Measurements from ENCODE around the gene PPP1R1C.
"Not testable (repeated sequence)": the region's sequence is repeated elsewhere in the genome, so short reads cannot be mapped to it uniquely, and the experiment has no call there.

PPP1R1C gene, protein sequence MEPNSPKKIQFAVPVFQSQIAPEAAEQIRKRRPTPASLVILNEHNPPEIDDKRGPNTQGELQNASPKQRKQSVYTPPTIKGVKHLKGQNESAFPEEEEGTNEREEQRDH

DNA sequence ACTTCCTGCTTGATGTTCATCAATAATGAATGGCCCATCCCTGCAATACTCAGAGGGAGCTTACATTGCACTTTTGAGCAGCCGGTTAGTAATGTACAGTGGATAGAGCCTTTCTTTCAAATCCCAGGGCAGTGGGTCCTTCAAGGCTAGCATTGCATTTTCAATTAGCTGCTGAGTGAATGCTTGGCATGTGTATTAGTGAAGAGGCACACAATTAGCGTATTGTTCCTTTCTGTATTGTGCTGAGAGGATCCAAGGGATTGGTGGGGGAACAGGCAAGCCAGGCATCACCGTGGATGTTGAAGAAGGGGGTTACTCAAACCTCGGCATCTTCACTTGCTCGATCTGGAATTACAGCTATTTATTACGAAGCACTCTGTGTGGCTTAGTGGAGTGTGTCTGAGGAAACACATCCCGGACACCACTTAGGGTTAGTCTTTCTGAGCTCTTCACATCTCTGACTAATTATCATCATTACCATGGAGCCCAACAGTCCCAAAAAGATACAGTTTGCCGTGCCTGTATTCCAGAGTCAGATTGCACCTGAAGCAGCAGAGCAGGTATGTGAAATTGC is at the start of gene PPP1R1C:
Gene PPP1R1C (plus strand): TSS at position 222 of the 574 bp plus-strand sequence. CDS start 258 bp downstream, at position 480.
- no peak for DNase-seq

DNA sequence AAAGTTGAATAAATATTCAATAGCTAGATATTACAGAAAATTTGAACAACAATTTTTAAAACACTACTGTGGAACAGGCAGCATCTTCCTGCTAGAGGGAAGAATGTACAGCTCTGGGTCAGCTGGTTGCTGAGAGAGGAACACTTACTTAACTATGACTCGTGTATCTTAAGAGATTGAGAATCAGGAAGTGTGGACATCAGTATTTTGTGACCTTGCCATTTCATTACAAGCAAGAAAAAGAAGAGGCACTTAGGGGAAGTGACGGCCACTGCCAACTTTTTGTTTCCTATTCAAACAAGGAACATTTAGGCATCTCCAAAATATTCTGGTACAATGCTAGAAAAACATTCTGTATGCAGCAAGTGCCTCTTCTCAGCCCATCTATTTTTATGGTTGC is 48.2 kb upstream of the PPP1R1C start:
- no peak for DNase-seq

DNA sequence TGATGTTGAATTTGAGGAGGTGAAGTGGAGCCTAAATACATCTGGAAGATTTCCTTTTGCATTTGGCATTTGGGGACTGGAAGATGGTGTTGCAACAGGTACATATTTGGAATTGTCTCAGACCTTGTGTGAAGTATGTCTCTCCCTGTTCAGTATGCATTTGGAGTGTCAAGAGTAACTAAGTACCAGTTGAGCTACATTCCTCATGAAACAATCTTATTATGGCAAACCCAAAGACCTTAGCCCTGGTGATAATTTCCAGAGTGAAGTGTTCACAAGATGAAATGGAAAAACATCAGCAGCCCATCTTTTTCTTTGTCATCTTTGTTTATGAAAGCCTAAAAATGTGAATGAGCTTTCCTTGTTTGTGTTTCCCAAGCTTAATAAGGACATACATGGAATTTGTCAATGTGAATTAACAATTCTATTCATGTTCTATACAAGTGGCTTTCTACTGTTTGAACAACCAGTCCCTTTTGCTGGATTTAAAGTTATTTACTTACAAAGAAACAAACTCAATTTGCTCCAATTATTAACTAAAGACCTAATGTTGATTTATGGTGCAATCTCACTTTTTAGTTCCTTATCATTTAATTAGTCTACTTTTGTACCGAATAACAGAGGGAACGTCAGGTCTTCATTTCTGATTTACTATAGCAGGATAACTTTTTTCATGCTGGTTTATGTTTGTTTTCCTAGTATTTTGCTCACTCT is 42.1 kb upstream of the PPP1R1C start:
- no peak for DNase-seq

DNA sequence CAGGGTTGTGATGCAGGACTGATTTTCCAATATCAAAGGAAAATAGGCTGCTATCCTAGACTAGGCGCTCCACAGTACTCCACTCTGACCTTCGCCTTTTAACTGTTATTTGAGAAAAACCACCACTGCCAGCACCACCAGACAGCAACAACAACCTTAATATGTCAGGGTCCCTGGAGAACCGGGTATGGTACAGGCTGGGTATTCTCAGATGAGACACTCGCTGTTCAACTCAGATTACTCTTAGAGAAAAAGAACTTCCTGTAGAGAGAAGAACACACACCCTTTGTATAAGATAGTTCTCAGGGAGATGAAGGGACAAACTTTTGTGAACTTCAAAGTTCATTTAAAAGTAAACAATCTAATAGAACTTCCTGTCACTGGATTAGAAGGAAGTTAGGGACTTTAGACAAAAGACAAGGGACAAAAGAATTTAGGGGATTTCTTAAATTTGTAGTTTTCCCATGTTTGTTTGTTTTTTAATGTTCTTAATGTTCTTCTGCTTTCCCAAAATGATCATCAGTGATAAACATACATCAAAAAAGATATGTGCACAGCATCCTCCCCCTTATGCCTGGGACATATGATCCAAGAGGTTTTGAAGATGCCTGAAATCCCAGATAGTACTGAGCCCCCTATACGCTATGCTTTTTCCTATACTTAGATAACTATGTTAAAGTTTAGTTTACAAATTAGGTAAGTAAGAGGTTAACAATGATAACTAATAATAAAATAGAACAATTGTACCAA is 41.3 kb upstream of the PPP1R1C start:
- no peak for DNase-seq

DNA sequence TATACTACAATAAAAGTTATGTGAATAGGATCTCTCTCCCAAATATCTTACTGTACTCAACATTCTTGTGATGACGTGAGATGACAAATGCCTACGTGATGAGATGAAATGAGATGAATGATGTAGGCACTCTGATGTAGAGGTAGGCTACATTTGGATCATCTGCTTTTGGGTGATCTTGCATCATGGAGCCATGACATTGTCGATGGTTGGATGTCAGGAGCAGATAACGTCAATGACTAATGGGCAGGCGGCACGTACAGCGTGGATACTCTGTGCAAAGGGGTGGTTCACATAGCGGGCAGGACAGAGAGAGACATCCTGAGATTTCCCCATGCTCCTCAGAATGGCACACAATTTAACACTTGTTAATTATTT is 40.8 kb upstream of the PPP1R1C start:
- DNase-seq: no peak

DNA sequence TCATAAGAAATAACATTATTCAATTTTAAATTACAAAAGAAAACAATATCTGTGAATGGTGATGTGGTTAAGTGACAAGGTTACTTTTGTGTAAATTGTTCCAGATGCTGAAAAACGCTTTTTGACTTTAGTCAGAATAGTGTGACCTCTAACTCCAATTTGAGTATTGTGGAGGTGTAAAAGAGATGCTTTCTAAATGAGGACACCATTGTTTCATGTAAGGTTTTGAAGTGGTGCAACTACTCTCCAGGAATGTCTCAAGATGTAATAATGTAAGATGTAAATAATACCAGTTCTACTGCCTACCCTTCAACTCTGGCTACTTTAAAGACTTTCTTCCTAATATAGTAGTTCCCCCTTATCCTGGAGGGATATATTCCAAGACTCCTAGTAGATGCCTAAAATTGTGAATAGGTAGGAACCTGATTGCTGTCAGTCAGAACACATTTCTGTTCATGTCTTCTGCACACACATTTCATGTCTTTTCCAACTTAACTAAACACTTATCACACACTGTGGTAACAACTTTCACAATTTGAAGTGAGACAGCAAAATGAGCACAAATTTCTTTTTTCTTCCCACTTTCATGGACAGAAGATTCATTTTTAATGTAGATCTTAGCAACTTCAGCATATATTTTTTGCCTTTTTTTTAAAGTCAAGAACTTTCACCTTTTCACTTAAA is 39.1 kb upstream of the PPP1R1C start:
- DNase-seq: no peak

DNA sequence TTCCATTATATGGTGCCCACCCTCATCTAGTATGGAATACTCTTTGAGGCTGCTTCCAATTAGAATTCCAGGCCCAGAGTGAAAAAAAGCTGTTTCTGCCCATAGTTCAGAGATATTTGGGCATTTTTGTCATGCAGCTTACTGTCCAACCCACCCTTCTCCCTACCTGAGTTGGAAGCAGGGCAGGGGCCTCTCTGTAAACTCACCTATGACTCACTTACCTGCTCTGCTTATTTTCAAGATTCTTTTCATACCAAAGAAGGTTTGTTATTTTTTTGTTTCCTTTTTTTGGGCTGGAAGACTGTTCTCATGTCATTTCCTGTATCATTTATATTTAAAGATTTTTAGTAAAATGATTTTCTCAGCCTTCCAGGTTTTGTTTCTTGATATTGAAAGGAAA is 38.4 kb upstream of the PPP1R1C start:
- DNase-seq: no peak

DNA sequence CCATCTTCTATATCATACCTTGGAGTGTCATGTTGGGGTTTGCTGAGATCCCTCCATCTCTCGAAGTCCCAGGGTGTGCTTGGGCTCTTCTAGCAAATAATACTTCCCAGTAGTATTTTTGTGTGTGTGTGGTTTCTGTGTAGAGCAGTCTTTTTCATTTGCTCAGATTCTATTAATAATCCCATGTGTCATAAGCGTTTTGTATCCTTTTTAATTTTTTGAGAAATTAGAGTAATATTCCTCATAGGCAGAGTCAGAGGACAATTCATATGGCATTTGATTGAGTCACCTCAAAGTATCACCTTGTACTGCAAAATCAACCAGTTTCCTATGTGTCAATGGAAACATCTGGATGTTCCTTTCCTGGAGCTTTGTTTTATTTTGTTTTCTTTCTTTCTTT is 37.4 kb upstream of the PPP1R1C start:
- DNase-seq: no peak

DNA sequence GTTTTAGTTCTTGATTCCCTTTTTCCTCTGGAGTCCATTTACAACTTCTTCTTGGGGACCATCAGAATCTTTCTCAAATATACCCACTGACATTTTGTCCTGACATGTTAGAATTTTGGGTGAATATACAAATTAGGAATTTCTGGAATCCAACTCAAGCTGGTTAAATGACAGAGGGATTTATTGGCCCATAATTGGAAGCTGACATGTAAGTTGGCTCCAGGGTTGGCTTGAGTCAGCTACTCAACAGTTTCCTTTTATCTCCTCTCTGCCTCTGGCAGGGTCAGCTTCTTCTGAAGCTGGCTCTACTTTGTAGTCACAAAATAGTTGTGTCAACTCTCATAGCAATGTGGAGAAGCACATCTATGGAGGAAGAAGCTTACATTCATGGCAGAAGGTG is 36.6 kb upstream of the PPP1R1C start:
- no peak for DNase-seq

DNA sequence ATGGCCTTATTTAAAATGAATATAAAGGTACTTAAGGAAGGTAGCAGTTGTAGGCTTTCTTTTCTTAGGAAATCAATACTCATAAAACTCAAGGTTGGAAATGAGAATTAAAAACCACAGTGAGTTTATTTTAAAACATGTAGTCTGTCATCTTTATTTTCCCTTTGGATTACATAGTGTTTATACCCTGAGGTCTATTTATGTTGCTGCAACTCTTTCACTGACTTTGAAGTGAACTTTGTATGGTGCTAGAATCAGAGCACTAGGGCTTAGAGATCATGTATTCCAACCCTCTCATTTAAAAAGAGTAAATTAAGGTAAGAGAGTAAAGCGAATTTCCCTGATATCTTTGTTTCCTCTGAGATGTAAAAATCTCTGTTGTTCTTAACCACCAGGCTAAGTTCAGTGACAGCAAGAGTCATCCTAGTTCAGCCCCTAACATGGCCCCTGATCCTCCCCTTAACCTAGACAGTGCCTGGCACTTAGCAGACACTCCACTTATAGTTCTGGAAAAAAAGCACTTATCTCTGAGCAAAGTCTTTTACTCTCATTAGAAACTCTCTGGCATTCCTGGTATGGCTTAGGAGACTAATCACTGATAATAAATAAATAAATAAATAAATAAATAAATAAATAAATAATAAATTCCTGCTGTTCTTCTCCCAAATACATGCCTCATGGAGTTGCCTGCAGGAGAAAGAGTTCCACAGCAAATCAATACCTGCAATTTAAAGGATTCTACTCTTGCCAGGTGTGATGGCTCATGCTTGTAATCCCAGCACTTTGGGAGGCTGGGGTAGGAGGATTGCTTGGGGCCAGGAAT is 33.0 kb upstream of the PPP1R1C start:
- DNase-seq: no peak

DNA sequence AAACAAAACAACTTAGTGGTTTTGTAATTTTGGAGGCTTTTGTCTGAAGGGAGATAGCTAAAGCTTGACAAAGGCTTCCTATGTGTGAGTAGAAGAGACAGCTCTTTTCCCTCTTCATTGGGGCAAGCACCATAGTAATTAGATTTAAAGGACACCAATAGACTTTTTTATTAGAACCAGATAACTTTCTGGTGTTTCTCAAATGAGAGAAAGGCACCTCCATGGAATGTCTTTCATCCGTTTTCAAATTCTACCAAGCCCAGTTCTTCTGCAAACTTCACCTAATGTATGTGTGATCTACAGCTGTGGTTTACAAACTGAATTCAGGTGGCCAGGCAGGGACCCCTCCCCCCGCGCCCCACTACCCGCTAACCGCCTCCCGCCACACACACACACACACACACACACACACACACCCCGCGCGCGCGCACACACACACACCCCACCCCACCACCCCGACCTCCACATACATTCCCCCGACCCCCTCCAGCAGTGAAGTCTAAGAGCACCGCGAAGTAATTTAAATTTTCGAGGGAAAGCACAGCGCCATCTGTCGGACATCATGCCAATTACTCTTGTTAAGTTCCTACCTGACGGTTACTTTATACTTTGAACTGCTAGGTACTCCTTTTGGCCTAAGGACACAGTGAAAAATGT is 31.6 kb upstream of the PPP1R1C start:
- peak; percentile 64 for DNase-seq

DNA sequence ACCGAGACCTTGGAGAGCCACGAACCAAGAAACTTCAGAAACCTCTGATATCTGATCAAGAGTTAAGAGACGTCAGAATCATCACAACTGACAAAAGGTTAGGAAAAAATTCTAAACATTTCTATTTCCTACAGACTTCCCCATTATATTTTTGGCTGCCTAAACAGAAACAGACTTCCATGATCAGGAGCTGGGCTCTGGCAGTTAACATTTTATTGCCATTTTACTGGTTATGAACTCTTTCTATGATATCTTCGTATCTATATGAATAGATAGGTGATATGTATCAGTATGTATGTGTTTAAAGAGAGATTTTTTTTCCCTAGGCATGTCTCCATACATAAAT is 31.1 kb upstream of the PPP1R1C start:
- DNase-seq: no peak

DNA sequence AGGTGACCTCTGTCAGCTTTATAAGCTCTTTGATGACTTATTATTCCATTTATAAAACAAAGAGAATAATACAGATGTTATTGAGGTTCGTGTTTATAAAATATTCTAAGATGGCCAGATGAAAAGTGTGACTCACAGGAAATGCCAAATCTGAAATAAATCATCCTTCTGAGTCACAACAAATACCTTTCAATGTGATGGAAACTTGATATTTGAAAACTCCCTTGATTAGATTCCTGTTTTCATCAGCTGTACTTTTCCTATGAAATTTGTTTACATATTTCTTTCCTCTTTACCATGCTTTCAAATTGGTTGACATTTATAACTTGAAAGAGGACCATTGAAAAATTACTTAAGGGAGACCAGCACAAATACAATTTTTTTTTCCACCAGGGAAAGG is 30.6 kb upstream of the PPP1R1C start:
- no peak for DNase-seq

DNA sequence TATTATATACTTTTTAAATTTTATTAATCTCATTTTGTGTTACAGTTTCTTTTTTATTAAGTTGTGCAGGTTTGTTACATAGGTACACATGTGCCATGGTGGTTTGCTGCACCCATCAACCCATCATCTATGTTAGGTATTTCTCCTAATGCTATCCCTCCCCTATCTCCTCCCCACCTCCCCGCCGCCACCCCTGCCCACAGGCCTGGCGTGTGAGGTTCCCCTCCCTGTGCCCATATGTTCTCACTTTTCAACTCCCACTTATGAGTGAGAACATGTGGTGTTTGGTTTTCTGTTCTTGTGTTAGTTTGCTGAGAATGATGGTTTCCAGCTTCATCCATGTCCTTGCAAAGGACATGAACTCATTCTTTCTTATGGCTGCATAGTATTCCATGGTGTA is 29.8 kb upstream of the PPP1R1C start:
- not testable (repeated sequence) for DNase-seq

DNA sequence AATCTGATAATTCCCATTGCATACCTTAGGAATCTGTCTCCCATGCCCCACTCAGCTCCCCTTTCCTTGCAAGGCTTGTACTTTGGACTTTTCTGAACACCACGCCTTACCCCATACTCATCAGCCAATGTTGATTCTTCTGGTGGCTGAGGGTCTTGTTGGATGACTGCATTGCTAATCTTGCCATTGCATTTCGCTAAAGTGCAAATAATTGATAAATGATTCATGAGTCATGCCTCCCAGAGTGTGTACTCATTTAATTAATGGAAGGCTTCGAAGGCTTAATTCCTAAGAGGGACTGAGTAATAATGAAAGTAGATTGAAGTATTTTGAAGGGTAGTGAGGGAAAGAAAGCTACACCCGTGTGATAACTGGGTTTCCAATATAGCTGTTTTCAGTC is 28.0 kb upstream of the PPP1R1C start:
- DNase-seq: no peak

DNA sequence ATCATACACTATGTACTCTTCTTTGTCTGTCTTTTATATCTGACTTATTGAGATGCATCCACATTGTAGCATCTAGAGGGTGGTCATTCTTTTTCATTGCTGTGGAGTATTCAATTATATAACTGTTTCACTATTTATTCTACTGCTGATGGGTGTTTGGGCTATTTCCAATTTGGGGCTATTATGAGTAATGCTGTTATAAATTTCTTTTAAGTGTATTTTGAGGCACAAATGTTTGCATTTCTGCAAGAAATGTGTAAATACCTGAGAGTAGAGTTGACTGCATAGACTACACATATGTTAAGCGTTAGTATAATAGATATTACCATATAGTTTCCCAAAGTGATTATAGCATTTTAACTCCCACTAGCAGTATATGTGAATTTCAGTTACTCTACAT is 26.9 kb upstream of the PPP1R1C start:
- no peak for DNase-seq

DNA sequence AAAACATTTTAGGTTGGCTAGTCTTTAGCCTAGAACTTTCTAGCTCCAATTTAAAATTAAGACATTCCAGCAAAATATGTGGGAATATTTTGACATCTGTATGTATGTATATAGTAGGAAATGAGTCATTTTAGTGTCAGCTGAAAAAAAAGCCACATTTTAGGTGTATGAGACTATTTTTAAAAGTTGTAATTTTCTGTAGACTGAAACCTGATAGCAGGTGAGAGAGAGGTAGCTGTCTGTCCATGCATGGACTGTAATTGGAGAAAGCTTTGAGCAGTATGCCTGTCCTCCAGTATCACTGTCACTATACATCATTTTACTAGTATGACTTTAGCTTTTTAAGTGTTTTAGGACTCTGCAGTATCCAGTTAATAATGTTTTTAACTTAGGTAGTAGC is 26.1 kb upstream of the PPP1R1C start:
- DNase-seq: no peak

DNA sequence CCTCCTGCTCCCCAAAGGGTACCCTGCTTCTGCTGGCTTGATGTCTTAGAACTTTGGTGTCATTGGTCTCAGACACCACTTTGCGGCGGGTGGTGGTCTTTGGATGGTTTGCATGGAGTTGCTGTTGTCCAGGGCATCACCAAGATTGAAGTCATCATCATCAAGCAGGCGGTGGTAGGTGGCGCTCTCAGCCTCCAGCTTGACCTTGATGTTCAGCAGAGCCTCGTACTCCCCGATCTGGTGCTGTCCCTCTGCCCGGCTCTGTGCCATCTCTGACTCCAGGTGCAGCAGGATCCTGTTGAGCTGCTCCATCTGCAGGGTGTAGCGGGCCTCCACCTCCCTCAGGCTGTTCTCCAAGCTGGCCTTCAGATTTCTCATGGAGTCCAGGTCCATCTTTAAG is 24.5 kb upstream of the PPP1R1C start:
- not testable (repeated sequence) for DNase-seq

DNA sequence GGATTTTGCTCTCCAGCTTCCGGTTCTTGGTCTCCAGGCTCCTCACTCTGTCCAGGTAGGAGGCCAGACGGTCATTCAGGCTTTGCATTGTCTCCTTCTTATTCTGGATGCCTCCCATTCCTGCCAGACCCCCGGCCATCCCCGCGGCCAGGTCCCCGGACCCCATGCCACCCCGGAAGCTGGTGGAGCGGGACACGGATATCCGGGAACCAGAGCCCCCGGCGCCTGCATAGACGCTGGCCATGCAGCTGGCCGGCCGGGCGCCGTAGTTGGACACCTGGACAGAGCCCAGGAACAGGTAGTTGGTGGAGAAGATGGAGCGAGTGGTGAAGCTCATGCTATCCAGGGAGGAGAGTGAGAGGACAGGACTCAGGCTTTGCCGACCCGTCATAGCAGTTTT is 23.5 kb upstream of the PPP1R1C start:
- no peak for DNase-seq

DNA sequence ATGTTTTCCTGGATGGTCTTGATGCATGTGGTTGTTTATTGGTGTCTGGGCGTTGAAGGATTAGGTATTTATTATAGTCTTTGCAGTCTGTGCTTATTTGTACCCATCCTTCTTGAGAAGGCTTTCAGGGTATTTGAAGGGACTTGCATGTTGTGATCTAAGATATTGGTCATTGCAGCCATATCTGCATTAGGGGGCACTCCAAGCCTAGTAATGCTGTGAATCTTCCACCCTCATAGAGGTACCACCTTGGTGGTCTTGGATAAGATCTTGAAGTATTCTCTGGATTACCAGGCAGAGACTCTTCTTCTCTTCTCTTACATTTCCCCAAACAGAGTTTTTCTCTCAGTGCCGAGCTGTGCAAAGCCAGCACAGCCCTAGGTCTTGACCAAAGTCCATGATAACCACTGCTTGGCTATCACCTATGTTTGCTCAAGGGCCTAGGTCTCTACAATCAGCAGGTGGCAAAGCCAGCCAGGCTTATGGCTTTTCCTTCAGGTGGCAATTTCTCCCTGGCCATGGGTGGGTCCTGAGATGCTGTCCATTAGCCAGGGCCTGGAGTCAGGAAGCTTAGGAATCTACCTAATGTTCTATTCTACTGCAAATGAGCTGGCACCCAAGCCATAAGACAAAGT is 15.4 kb upstream of the PPP1R1C start:
- no peak for DNase-seq

DNA sequence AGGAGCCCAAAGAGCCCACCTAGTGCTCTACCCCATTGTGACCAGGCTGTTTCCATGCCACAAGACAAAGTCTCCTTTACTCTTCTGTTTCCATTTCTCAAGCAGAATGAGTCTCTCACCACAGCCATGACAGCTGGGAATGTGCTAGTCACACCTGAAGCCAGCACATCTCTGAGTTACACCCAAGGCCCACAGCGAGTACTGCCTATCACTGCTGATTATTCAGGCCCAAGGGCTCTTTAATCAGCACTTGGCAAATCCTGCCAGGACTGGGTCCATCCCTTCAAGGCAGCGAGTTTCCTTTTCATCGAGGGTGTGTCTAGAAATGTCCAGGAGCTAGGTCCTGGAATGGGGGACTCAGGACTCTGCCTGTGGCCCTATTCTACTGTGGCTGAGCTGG is 14.6 kb upstream of the PPP1R1C start:
- no peak for DNase-seq

All from CD4-positive, alpha-beta T cell treated with Interleukin-4 for 4 hours (primary cell).